Femur (tissue), 1 donor: ENCODE results near the gene ATXN10.

Experiments used
- DNase-seq: peaks from one replicate; pipeline ENCODE4 v3.0.0-alpha.2; 2017

The ATXN10 gene

GRCh38 chr22:45763236-45763624 lies 91.6 kb downstream of the ATXN10 start:
- DNase-seq = no peak

GRCh38 chr22:45768490-45768889 lies 96.9 kb downstream of the ATXN10 start:
- no peak for DNase-seq

GRCh38 chr22:45769569-45770210 lies 98.1 kb downstream of the ATXN10 start:
- no peak for DNase-seq

DNA sequence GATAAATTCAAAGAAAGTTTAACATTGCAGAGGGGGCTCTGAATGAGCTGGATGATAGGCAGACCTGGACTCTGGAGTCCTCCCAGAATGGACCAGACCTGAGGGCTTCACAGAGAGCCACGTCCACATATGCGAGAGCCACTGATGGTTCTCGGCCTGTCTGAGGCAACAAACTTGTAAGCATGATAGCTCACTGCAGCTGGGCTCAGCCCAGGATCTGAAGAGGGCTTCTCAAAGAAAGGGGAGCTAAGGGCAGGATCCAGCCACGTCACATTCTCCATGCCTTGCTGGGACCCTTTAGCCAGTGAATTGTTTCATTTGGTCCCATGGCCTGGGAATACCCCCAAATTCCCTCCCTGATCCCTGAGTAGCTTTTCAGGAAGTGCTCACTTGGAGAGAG lies 98.9 kb downstream of the ATXN10 start:
- DNase-seq = no peak

DNA sequence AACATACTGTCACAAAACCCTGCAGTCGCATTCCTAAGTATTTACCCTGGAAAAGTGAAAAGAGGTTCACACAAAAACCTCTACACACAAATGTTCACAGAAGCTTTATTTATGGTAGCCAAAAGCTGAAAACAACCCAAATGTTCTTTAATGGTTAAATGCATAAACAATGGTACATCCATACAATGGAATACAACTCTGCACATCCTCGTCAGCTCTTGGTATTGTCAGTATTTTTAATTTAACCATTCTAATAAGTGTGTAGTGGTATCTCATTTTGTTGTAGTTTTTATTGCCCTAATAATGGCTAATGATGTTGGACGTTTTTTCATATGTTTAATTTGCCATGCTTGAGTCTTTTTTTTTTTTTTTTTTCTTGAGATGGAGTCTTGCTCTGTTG lies 99.4 kb downstream of the ATXN10 start:
- no peak for DNase-seq

- DNase-seq = no peak
Observed at GRCh38 chr22:45771711-45772110, 100.1 kb downstream of the ATXN10 start.

DNA sequence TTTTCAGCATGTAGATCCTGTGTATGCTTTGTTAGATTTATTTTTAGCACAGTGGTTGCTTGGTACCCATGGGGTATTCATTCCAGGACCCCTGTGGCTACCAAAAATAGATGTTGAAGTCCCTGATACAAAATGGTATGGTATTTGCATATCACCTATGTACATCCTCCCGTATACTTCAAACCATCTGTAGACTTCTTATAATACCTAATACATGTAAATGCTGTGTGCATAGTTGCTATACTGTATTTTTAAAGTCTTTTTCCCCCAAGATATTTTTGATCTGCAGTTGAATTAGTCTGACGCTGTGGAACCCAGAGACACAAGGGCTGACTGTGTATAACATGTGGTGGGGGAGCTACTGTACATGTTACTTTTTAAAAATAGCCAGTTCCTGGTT lies 101.1 kb downstream of the ATXN10 start:
- no peak for DNase-seq

- DNase-seq = no peak
Observed at GRCh38 chr22:45774001-45774670, 102.5 kb downstream of the ATXN10 start.

GRCh38 chr22:45775062-45775461 lies 103.4 kb downstream of the ATXN10 start:
- no peak for DNase-seq

GRCh38 chr22:45775569-45776312 lies 104.1 kb downstream of the ATXN10 start:
- DNase-seq = no peak

DNA sequence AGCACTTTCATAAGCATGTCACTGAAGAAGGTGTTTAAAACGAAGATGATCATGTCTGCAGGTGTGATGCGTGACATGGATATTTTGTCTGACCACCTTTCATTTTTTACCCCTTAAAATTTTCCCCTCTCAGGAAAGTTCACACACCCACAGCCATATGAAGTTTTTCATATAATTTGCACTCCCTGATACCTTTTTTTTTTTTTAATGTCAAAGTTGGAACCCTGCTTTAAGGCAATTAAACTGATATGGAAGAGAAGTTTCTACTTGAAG lies 104.6 kb downstream of the ATXN10 start:
- DNase-seq = no peak

GRCh38 chr22:45777046-45777851 lies 105.6 kb downstream of the ATXN10 start:
- DNase-seq = no peak

DNA sequence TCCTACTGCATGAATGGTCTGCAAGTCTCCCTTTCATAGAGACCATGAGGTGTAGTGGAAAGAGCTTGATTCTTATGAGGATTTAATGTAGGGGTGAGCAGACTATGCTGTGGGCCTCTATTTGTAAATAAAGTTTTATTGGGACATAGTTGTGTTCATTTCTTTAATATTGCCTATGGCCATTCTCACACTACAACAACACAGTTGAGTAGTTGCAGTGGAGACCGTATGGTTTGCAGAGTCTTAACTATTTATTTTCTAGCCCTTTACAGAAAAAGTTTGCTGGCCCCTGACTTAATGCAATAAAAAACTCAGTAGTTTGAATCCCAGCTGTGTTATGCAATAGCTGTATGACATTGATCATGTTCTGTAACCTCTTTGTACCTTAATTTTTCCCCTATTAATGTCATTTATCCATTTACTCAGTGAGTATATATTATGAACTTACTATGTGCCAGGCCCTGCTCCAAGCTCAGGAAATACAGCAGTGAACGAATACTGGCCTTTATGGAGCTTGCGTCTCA lies 106.3 kb downstream of the ATXN10 start:
- DNase-seq = no peak

GRCh38 chr22:45781459-45781858 lies 109.8 kb downstream of the ATXN10 start:
- DNase-seq = no peak

DNA sequence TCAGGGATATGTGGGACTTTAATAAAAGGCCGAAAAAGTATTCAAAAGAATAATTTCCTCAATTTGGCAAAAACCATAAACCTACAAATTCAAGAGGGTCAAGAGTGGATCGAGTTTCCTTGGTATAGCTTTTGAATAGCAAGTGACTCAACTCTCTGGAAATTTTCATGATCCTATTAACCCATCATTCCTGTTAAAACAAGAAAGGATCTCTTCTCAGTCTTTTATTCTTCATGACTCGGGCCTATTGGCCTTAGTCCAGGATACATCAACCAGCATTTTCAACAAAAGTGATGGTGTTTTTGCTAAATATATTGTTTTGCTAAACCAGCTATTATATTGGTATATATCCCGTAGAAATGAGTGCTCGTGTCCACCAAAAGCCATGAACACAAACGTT lies 110.3 kb downstream of the ATXN10 start:
- no peak for DNase-seq

DNA sequence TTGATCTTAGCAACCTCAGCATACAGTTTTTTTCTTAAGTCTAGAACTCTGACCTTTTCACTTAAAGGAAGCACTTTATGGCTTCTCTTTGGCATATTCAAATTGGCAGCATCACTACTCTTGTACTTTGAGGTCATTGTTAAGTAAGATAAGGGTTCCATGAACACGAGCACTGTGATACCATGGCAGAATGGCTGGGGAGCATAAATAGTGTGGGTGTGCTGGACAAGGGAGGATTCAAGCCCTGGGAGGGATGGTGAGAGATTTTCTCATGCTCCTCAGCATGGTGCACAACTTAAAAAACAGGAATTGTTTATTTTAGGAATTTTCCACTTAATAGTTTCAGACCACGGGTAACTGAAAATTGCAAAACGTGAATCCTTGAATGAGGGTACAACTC lies 111.4 kb downstream of the ATXN10 start:
- DNase-seq = no peak

DNA sequence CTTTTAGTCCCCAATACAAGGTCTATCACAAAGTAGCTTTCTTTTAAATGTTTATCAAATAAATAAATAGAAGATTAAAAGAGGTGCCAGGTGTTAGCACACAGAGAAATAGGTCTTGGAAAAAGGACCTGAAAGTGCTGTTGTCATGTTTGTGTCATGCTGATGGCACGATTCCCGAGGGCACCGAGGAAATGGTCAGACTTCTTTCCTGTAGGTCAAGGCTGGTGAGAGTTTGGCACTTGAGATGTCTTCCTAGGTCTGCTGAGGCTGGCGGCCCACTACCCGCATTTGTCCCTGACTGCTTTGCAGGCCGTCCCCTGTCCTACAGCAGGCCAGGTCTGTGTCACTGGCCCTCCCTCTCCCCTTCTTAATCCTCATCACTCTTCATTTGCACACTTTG lies 112.1 kb downstream of the ATXN10 start:
- no peak for DNase-seq

DNA sequence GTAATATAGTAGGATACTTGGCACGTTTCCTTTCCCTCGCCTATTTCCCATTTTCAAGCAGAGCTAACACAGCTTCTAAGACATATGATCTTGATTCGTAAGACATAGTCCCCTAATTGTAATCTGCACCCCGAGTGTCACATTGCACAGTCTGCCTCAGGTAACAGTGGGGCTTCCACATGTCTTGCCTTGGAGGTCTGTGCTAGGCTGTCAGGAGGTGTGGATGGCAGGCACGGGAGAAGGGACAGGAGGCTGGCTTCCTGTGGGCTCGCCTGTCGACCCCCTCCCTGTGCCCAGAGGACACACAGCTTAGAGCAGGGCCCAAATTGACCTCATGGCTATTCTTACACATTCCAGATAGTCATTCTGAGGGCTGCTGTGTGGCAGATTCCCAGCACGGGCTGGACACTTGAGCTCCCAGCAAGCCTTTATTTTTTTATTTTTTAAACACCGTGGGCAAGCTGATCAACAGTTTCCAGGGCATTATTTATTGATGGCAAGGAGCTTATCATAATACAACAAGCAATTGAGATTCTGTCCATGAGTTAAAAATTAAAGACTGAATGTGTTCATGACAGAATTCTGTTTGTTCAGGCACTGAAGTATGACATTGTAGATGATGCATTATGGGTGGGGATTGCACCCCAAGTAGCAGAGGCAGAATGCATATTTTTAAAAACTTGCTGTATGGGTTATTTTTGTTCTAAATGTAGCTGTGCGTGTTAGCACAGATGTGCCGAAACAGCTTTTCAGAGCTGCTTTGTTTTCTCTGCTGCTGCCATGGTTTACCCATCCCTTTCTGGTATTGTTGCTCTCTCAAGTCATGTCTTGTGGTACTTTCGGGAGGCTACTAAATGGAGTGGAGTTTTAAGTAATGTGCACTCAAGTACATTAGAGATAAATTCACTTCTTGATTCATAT lies 113.0 kb downstream of the ATXN10 start:
- DNase-seq = no peak

DNA sequence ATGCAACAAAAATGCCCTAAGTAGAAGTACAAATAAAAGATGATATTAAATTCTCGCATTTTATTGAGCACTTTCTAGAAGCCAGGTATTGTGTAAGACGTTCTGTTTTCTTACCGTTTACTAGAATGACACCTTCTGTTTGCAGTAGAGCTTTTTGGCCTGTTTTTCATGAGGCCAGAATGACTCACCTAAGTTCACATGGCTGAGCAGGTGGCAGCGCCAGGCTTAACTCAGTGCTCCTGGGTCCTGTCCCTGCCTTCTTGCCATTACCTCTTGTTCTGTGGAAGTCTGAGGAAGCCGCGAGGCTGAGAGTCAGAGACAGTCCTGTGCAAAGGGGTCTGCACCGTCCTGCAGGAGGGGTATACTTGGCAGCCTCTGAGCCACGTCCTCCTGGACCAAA lies 113.8 kb downstream of the ATXN10 start:
- DNase-seq = no peak

GRCh38 chr22:45786726-45787125 lies 115.1 kb downstream of the ATXN10 start:
- no peak for DNase-seq

DNA sequence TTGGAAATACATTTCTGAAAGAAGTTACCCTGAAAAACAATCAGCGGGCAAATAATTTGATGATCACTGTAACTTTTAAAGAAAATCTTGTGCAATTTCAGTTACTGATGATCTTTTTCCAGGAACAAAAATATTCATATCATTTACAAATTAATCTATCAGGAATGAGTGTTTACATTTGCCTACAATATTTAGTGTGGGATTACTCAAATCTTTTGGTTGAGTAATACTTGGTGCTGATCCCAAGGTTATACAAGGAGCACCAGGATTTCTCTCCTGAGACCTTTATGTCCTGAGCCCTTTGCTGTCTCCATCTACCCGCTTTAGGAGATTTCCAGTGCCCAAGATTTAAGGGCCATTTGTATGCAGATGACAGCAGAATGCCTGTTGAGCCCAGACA lies 116.1 kb downstream of the ATXN10 start:
- no peak for DNase-seq

DNA sequence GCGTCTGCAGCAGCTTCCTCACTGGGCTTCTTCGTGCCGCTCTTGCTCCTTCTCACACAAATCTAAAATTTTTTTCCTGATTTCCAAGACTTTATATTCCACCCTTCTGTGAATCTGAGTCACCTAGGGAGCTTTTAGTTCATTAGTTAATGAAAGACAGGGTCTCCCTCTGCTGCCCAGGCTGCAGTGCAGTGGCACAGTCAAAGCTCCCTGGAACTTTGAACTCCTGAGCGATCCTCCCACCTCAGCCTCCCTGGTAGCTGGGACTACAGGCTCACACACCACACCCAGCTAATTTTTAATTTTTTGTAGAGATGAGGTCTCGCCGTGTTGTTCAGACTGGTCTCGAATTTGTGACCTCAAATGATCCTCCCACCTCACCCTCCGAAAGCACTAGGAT lies 116.9 kb downstream of the ATXN10 start:
- DNase-seq = no peak
